Fibroblast of the conjunctiva (primary cell): ENCODE data around the gene ZNF343.
"Not testable (repeated sequence)": the region's sequence is repeated elsewhere in the genome, so short reads cannot be mapped to it uniquely, and the experiment has no call there.

Experiments
- DNase-seq: peaks from one replicate; pipeline ENCODE4 v3.0.0-alpha.2; 2010; ENCODE audit warnings: low read depth

Gene ZNF343

GRCh38 chr20:2508631-2509467 lies at the start of gene ZNF343:
Gene ZNF343 (minus strand): TSS chr20:2508915. CDS start chr20:2493895, 15,020 bp downstream.
- DNase-seq, result peak; percentile 37

GRCh38 chr20:2557873-2558580 lies 49.3 kb upstream of the ZNF343 start:
- no peak for DNase-seq

- no peak for DNase-seq
These were observed 36.9 kb upstream of the ZNF343 start for GRCh38 chr20:2545594-2545993.

- DNase-seq, result no peak
These were observed 35.5 kb upstream of the ZNF343 start for GRCh38 chr20:2544211-2544610.

- DNase-seq, result no peak
These were observed 33.6 kb upstream of the ZNF343 start for GRCh38 chr20:2542361-2542760.

- no peak for DNase-seq
These were observed 33.2 kb upstream of the ZNF343 start for GRCh38 chr20:2541940-2542339.

GRCh38 chr20:2538931-2539720 lies 30.4 kb upstream of the ZNF343 start:
- no peak for DNase-seq

GRCh38 chr20:2538356-2538755 lies 29.6 kb upstream of the ZNF343 start:
- no peak for DNase-seq

GRCh38 chr20:2537101-2537500 lies 28.4 kb upstream of the ZNF343 start:
- DNase-seq, result no peak

- DNase-seq, result no peak
These were observed 27.9 kb upstream of the ZNF343 start, which contains the start of gene TMC2 for GRCh38 chr20:2536560-2536986. Gene TMC2 (plus strand): TSS chr20:2536573. CDS start chr20:2536622, 49 bp downstream.

- DNase-seq, result no peak
These were observed 27.2 kb upstream of the ZNF343 start for GRCh38 chr20:2535711-2536559.

GRCh38 chr20:2533118-2533517 lies 24.4 kb upstream of the ZNF343 start:
- DNase-seq, result no peak

- no peak for DNase-seq
These were observed 20.1 kb upstream of the ZNF343 start for GRCh38 chr20:2528671-2529271.

- DNase-seq, result no peak
These were observed 19.0 kb upstream of the ZNF343 start for GRCh38 chr20:2527762-2528161.

GRCh38 chr20:2526218-2526583 lies 17.5 kb upstream of the ZNF343 start:
- not testable (repeated sequence) for DNase-seq

- no peak for DNase-seq
These were observed 16.2 kb upstream of the ZNF343 start for GRCh38 chr20:2524709-2525506.

GRCh38 chr20:2523919-2524708 lies 15.4 kb upstream of the ZNF343 start:
- peak; percentile 58 for DNase-seq

GRCh38 chr20:2522826-2523429 lies 14.2 kb upstream of the ZNF343 start:
- DNase-seq, result not testable (repeated sequence)
